Measurements from ENCODE around the gene RXRA.
A peak's percentile ranks its signal among the peaks of the same experiment; 100 is the strongest.

The RXRA gene

DNA sequence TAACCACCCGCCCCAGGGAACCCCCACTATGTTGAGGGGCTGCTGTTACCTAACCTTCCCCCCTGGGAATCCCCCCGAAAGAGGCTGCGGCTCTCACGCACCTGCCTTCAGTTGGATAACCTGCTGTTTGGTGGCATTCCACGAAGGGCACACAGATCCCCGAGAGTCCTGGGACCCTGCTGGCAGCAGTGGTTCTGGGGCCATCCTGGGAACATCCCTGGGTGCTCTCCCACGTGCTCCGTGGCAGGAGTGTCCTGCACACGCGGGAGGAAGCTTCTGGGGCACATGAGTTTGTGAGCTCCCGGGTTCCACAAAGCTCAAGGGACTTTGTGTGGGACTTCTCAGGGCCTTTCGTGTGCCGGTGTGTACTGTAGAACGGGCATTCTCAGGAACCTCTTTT lies 102.3 kb downstream of the RXRA start:
- H3K9ac ChIP-seq (ENCODE audit: insufficient read length): no peak overlapping the region
- no peak overlapping the region for H3K27ac ChIP-seq
- H3K4me3 ChIP-seq: no peak overlapping the region
- no peaks in the 10 kb centered on the region for H3K9me3 ChIP-seq (ENCODE audit: low read depth, low read length)
- no peak for DNase-seq (ENCODE audit: low read depth, low spot score)
- TF ChIP-seq EZH2 (IDR thresholded peaks at IDR 0.05): no peak
- TF ChIP-seq FOXP2 (optimal IDR thresholded peaks at IDR 0.05; ENCODE audit: control extremely low read depth, extremely low read length, insufficient read depth): no peak
- no peak for TF ChIP-seq POLR2AphosphoS5 (IDR thresholded peaks at IDR 0.05; ENCODE audit: borderline replicate concordance, low read depth, low read length)
- no peaks in the 10 kb centered on the region; the same call in 1 of the 2 replicates for H3K36me3 ChIP-seq (ENCODE audit: insufficient read depth, low read length)

DNA sequence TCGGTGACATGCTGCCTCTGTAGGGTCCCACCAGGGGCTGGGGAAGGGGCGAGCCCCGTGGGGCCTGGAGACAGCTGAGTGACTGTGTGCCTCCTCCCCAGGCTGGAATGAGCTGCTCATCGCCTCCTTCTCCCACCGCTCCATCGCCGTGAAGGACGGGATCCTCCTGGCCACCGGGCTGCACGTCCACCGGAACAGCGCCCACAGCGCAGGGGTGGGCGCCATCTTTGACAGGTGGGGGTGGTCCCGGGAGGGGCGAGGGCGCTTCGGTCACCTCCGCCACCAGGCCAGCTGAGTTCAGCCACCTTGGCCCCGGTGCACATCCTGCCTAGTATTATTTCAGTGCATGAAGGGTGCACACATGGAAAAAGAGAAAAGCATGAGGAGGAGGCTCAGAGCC lies 102.8 kb downstream of the RXRA start:
- Histone ChIP-seq H3K9ac (ENCODE audit: insufficient read length) (no peak overlapping the region), H3K4me3 (no peak overlapping the region), H3K9me3 (ENCODE audit: low read depth, low read length) (no peaks in the 10 kb centered on the region), H3K36me3 (ENCODE audit: insufficient read depth, low read length) (peaks cover 3% of the 10 kb centered on the region; the same call in 1 of the 2 replicates), H3K27ac (no peak overlapping the region)
- TF ChIP-seq EZH2 (IDR thresholded peaks at IDR 0.05) (no peak), POLR2AphosphoS5 (IDR thresholded peaks at IDR 0.05; ENCODE audit: borderline replicate concordance, low read depth, low read length) (no peak), FOXP2 (optimal IDR thresholded peaks at IDR 0.05; ENCODE audit: control extremely low read depth, extremely low read length, insufficient read depth) (no peak)
- DNase-seq (ENCODE audit: low read depth, low spot score): no peak

- Histone ChIP-seq H3K27ac (no peak overlapping the region), H3K9ac (ENCODE audit: insufficient read length) (no peak overlapping the region), H3K36me3 (ENCODE audit: insufficient read depth, low read length) (peaks cover 8% of the 10 kb centered on the region), H3K9me3 (ENCODE audit: low read depth, low read length) (no peaks in the 10 kb centered on the region), H3K4me3 (no peak overlapping the region)
- no peak for DNase-seq (ENCODE audit: low read depth, low spot score)
- no peak for TF ChIP-seq POLR2AphosphoS5 (IDR thresholded peaks at IDR 0.05; ENCODE audit: borderline replicate concordance, low read depth, low read length)
- TF ChIP-seq EZH2 (IDR thresholded peaks at IDR 0.05): no peak
- TF ChIP-seq FOXP2 (optimal IDR thresholded peaks at IDR 0.05; ENCODE audit: control extremely low read depth, extremely low read length, insufficient read depth): no peak
Observed at GRCh38 chr9:134429481-134429880, 103.2 kb downstream of the RXRA start.

- H3K9me3 ChIP-seq (ENCODE audit: low read depth, low read length): no peaks in the 10 kb centered on the region
- H3K36me3 ChIP-seq (ENCODE audit: insufficient read depth, low read length): peaks cover 12% of the 10 kb centered on the region
- no peak for DNase-seq (ENCODE audit: low read depth, low spot score)
- H3K27ac ChIP-seq: peak overlapping the region; percentile 71; the same call in 1 of the 2 replicates
- H3K4me3 ChIP-seq: no peak overlapping the region
- no peak overlapping the region for H3K9ac ChIP-seq (ENCODE audit: insufficient read length)
- no peak for TF ChIP-seq FOXP2 (optimal IDR thresholded peaks at IDR 0.05; ENCODE audit: control extremely low read depth, extremely low read length, insufficient read depth)
- TF ChIP-seq POLR2AphosphoS5 (IDR thresholded peaks at IDR 0.05; ENCODE audit: borderline replicate concordance, low read depth, low read length): no peak
- TF ChIP-seq EZH2 (IDR thresholded peaks at IDR 0.05): no peak
Observed at GRCh38 chr9:134431095-134431494, 104.8 kb downstream of the RXRA start.

DNA sequence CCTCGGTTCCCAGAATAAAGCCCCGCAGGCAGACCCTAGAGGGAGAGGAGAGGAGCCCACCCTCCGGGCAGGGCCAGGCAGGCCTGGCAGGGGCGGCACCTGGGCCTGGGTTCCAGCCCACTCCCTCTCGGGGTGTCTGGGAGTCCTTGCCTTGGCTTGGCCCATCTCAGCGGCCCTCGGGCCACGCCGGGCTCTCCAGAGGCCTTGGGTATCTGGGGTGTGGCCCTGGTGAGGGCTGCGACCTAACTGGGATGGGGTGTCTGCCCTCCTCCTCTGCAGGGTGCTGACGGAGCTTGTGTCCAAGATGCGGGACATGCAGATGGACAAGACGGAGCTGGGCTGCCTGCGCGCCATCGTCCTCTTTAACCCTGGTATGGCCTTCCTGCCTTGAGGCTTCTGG lies 105.4 kb downstream of the RXRA start:
- no peak for DNase-seq (ENCODE audit: low read depth, low spot score)
- no peaks in the 10 kb centered on the region for H3K9me3 ChIP-seq (ENCODE audit: low read depth, low read length)
- TF ChIP-seq EZH2 (IDR thresholded peaks at IDR 0.05): no peak
- no peak for TF ChIP-seq FOXP2 (optimal IDR thresholded peaks at IDR 0.05; ENCODE audit: control extremely low read depth, extremely low read length, insufficient read depth)
- TF ChIP-seq POLR2AphosphoS5 (IDR thresholded peaks at IDR 0.05; ENCODE audit: borderline replicate concordance, low read depth, low read length): no peak
- H3K9ac ChIP-seq (ENCODE audit: insufficient read length): no peak overlapping the region
- H3K36me3 ChIP-seq (ENCODE audit: insufficient read depth, low read length): peaks cover 17% of the 10 kb centered on the region
- no peak overlapping the region for H3K4me3 ChIP-seq
- 0 out of 2 replicates have a peak overlapping the region, but pooled peaks have one; percentile 71 for H3K27ac ChIP-seq

- H3K9me3 ChIP-seq (ENCODE audit: low read depth, low read length): no peaks in the 10 kb centered on the region
Observed at GRCh38 chr9:134432471-134432870, 106.2 kb downstream of the RXRA start.

DNA sequence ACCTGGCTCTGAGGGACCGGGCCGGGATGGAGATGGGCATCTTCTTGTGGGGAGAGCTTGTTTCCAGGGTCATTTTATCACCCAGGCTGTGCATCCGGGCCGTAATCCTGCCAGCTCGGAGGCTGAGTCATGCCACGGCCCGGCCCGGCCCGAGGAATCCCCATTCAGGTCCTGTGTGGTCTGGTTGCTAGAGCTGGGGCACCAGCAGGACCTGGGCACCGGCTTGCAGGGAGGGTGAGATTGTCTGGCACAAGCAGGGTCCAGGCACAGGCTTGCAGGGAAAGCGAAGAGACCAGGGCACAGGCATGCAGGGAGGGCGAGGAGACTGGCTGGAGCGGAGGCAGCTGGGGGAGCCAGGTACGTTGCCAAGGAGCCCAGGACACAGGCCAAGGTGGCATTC lies 106.8 kb downstream of the RXRA start:
- no peak for TF ChIP-seq EZH2 (IDR thresholded peaks at IDR 0.05)
- no peak for TF ChIP-seq FOXP2 (optimal IDR thresholded peaks at IDR 0.05; ENCODE audit: control extremely low read depth, extremely low read length, insufficient read depth)
- TF ChIP-seq POLR2AphosphoS5 (IDR thresholded peaks at IDR 0.05; ENCODE audit: borderline replicate concordance, low read depth, low read length): no peak
- H3K36me3 ChIP-seq (ENCODE audit: insufficient read depth, low read length): peaks cover 21% of the 10 kb centered on the region
- no peak overlapping the region for H3K9ac ChIP-seq (ENCODE audit: insufficient read length)
- DNase-seq (ENCODE audit: low read depth, low spot score): no peak
- H3K4me3 ChIP-seq: no peak overlapping the region
- peak overlapping the region; percentile 36; the same call in 1 of the 2 replicates for H3K27ac ChIP-seq
- no peaks in the 10 kb centered on the region for H3K9me3 ChIP-seq (ENCODE audit: low read depth, low read length)

More at GRCh38 chr9:134432471-134432870, 106.2 kb downstream of the RXRA start:
- no peak for DNase-seq (ENCODE audit: low read depth, low spot score)
- H3K4me3 ChIP-seq: no peak overlapping the region
- H3K9ac ChIP-seq (ENCODE audit: insufficient read length): no peak overlapping the region
- H3K27ac ChIP-seq: peak overlapping the region; percentile 36; the same call in 1 of the 2 replicates
- no peak for TF ChIP-seq EZH2 (IDR thresholded peaks at IDR 0.05)
- TF ChIP-seq FOXP2 (optimal IDR thresholded peaks at IDR 0.05; ENCODE audit: control extremely low read depth, extremely low read length, insufficient read depth): no peak
- H3K36me3 ChIP-seq (ENCODE audit: insufficient read depth, low read length): peaks cover 21% of the 10 kb centered on the region

GRCh38 chr9:134433909-134434882 lies 107.9 kb downstream of the RXRA start:
- DNase-seq (ENCODE audit: low read depth, low spot score): no peak
- TF ChIP-seq FOXP2 (optimal IDR thresholded peaks at IDR 0.05; ENCODE audit: control extremely low read depth, extremely low read length, insufficient read depth): no peak
- no peak for TF ChIP-seq EZH2 (IDR thresholded peaks at IDR 0.05)
- no peak for TF ChIP-seq POLR2AphosphoS5 (IDR thresholded peaks at IDR 0.05; ENCODE audit: borderline replicate concordance, low read depth, low read length)
- no peaks in the 10 kb centered on the region for H3K9me3 ChIP-seq (ENCODE audit: low read depth, low read length)
- H3K36me3 ChIP-seq (ENCODE audit: insufficient read depth, low read length): peaks cover 21% of the 10 kb centered on the region
- peak overlapping the region; percentile 98 for H3K27ac ChIP-seq
- peak overlapping the region; percentile 66 for H3K9ac ChIP-seq (ENCODE audit: insufficient read length)
- H3K4me3 ChIP-seq: peak overlapping the region; percentile 64
